IMR-90 (cell line): ENCODE data around the gene MARCHF2. TPM values are rescaled to one million over a fixed set of nuclear protein-coding genes. Genes with fewer than 3 reads are reported as not detected.
"Not testable (repeated sequence)": the region's sequence is repeated elsewhere in the genome, so short reads cannot be mapped to it uniquely, and the experiment has no call there.

ENCODE experiments used
- ATAC-seq: fragments of 200-7000 bp; cut with Tn5 transposase; 2 replicates; pipeline ENCODE4 v1.9.1; 2020; ENCODE audit warnings: low read depth, mild to moderate bottlenecking, moderate library complexity
- BruUV-seq: library from RNA; stranded (reverse); fragments of 400-500 nt; replicated peaks from 2 replicates; lab custom pipeline; 2021; lab: Mats Ljungman, UMichigan
- CTCF ChIA-PET: fragments of 300-600 bp; formaldehyde crosslinking; extraction: SDS; loops from one replicate; lab custom pipeline; 2021; ENCODE audit warnings: antibody characterized with exemption; lab: Yijun Ruan, JAX
- POLR2A ChIA-PET: fragments of 300-600 bp; sonication (Branson Sonifier 250); formaldehyde crosslinking; loops from one replicate; lab custom pipeline; 2022; ENCODE audit warnings: antibody characterized with exemption; ENCODE audit not compliant: unreplicated experiment; lab: Charles Lee
- DNase-seq: peaks from one replicate; pipeline ENCODE4 v3.0.0; 2013
- H2AFZ ChIP-seq: replicated peaks from 2 replicates; pipeline ENCODE3; 2013; ENCODE audit warnings: low read length, mild to moderate bottlenecking; ENCODE audit not compliant: poor library complexity
- H2AK5ac ChIP-seq: 2 replicates; pipeline ENCODE4 v1.6.1; 2013; ENCODE audit warnings: low read depth, low read length, inconsistent platforms
- H2AK9ac ChIP-seq: replicated peaks from 2 replicates; pipeline ENCODE3; 2013; ENCODE audit warnings: mild to moderate bottlenecking, low read depth, low read length, moderate library complexity; ENCODE audit not compliant: poor library complexity
- H2BK120ac ChIP-seq: 2 replicates; pipeline ENCODE4 v1.6.1; 2013; ENCODE audit warnings: low read depth, low read length, inconsistent platforms
- H2BK15ac ChIP-seq: 3 replicates; pipeline ENCODE4 v1.6.1; 2013; ENCODE audit warnings: low read depth, low read length, inconsistent platforms
- H2BK20ac ChIP-seq: 2 replicates; pipeline ENCODE4 v1.6.1; 2013; ENCODE audit warnings: low read depth, mild to moderate bottlenecking, inconsistent platforms, low read length, moderate library complexity
- H2BK5ac ChIP-seq: 2 replicates; pipeline ENCODE4 v1.6.1; 2013; ENCODE audit warnings: mild to moderate bottlenecking, low read depth, low read length, inconsistent platforms; ENCODE audit not compliant: poor library complexity, severe bottlenecking
- H3K14ac ChIP-seq: replicated peaks from 2 replicates; pipeline ENCODE4 v1.6.1; 2013; ENCODE audit warnings: low read depth, low read length, inconsistent platforms
- H3K18ac ChIP-seq: 2 replicates; pipeline ENCODE4 v1.6.1; 2013; ENCODE audit warnings: low read depth, low read length, control low read depth
- H3K23ac ChIP-seq: 2 replicates; pipeline ENCODE4 v1.6.1; 2013; ENCODE audit warnings: low read depth, low read length, inconsistent platforms
- H3K27ac ChIP-seq: 2 replicates; pipeline ENCODE4 v1.5.1; 2013; ENCODE audit warnings: mild to moderate bottlenecking, control low read depth, low read length; ENCODE audit not compliant: insufficient read depth
- H3K27me3 ChIP-seq: 2 replicates; pipeline ENCODE4 v1.6.1; 2013; ENCODE audit warnings: low read length; ENCODE audit not compliant: control insufficient read depth, insufficient read depth
- H3K36me3 ChIP-seq: 2 replicates; pipeline ENCODE4 v1.6.1; 2013; ENCODE audit warnings: low read length, mixed read lengths; ENCODE audit not compliant: control insufficient read depth, insufficient read depth
- H3K4ac ChIP-seq: 2 replicates; pipeline ENCODE4 v1.6.1; 2013; ENCODE audit warnings: low read depth, low read length, inconsistent platforms
- H3K4me1 ChIP-seq: 2 replicates; pipeline ENCODE4 v1.6.1; 2013; ENCODE audit warnings: low read length, mixed read lengths; ENCODE audit not compliant: control insufficient read depth, insufficient read depth
- H3K4me2 ChIP-seq: 2 replicates; pipeline ENCODE4 v1.6.1; 2013; ENCODE audit warnings: low read depth, mild to moderate bottlenecking, control low read depth, low read length, moderate library complexity
- H3K4me3 ChIP-seq: 2 replicates; pipeline ENCODE4 v1.5.1; 2013; ENCODE audit warnings: low read depth, mild to moderate bottlenecking, control low read depth, low read length, moderate library complexity; ENCODE audit not compliant: insufficient read depth
- H3K56ac ChIP-seq: 2 replicates; pipeline ENCODE4 v1.6.1; 2013; ENCODE audit warnings: low read length, inconsistent platforms; ENCODE audit not compliant: insufficient read depth; ENCODE audit errors: extremely low read depth
- H3K79me1 ChIP-seq, 2 experiments: 2 replicates each; pipeline ENCODE4 v1.6.1; 2013; ENCODE audit warnings: low read length in 2 of 2, inconsistent platforms in 1 of 2, low read depth in 1 of 2
- H3K9ac ChIP-seq: 2 replicates; pipeline ENCODE4 v1.6.1; 2013; ENCODE audit warnings: low read depth, low read length, control low read depth
- H3K9me1 ChIP-seq: 2 replicates; pipeline ENCODE4 v1.6.1; 2013; ENCODE audit warnings: low read length, inconsistent platforms; ENCODE audit not compliant: insufficient read depth
- H3K9me3 ChIP-seq: 2 replicates; pipeline ENCODE4 v1.6.1; 2013; ENCODE audit warnings: low read length; ENCODE audit not compliant: control insufficient read depth, insufficient read depth
- H4K20me1 ChIP-seq: 2 replicates; pipeline ENCODE4 v1.6.1; 2013; ENCODE audit warnings: low read length, inconsistent platforms; ENCODE audit not compliant: insufficient read depth
- H4K5ac ChIP-seq: 2 replicates; pipeline ENCODE4 v1.6.1; 2013; ENCODE audit warnings: mild to moderate bottlenecking, low read depth, low read length, control low read depth
- H4K8ac ChIP-seq, 2 experiments: 2 replicates each; pipeline ENCODE4 v1.6.1; 2013; ENCODE audit warnings: low read depth in 2 of 2, low read length in 2 of 2, control low read depth in 1 of 2, inconsistent platforms in 1 of 2
- H4K91ac ChIP-seq: 2 replicates; pipeline ENCODE4 v1.6.1; 2013; ENCODE audit warnings: low read depth, low read length, inconsistent platforms; ENCODE audit not compliant: insufficient read depth
- WGBS, 2 experiments: methylation state at CpG; one replicate each; pipeline versions ENCODE4 v1.1.5 to v1.1.7; 2013; ENCODE audit warnings: missing lambda C conversion rate in 2 of 2; ENCODE audit not compliant: insufficient read length in 1 of 2; ENCODE audit errors: extremely low coverage in 2 of 2; 5-methylcytosine and 5-hydroxymethylcytosine counted together
- dilution Hi-C: fragments of 300-500 bp; cut with HindIII; formaldehyde crosslinking; loops from one replicate; pipeline ENCODE4 v1.14.3; 2018; ENCODE audit warnings: low sequenced_read_pairs; ENCODE audit not compliant: unreplicated experiment
- in situ Hi-C: fragments of 300-500 bp; cut with MboI; formaldehyde crosslinking; loops from 3 replicates; pipeline ENCODE4 v1.14.3; 2019; ENCODE audit warnings: low sequenced_read_pairs, inconsistent platforms, mixed read lengths
- intact Hi-C: fragments of 100-400 bp; cut with micrococcal nuclease; formaldehyde crosslinking; loops from 2 replicates; pipeline ENCODE4 v1.10.0; 2022
- polyA plus RNA-seq, 3 experiments: library from polyadenylated mRNA; depleted of rRNA; stranded (reverse); fragments of >200 nt; gene quantifications; 2 replicates each; pipeline ENCODE4 v1.2.3, GENCODE V29; 2012; ENCODE audit warnings: low replicate concordance in 1 of 3
- total RNA-seq: library from RNA; depleted of rRNA; stranded (reverse); fragments of >200 nt; gene quantifications from 2 replicates; pipeline ENCODE4 v1.2.3, GENCODE V29; 2012

The MARCHF2 gene
- total and polyA plus RNA-seq, 2 of the 4 experiments (the other 2 are of a cell fraction): 33.8 to 58.8 TPM

- H3K4ac ChIP-seq, H3K27me3 ChIP-seq, intact Hi-C loops, H2AFZ ChIP-seq, H3K27ac ChIP-seq, H3K23ac ChIP-seq, H3K4me2 ChIP-seq, H3K4me1 ChIP-seq, H4K20me1 ChIP-seq, H3K4me3 ChIP-seq, POLR2A ChIA-PET, H3K36me3 ChIP-seq, H3K56ac ChIP-seq, H4K8ac ChIP-seq, BruUV-seq, ATAC-seq, H2BK120ac ChIP-seq, H2BK15ac ChIP-seq, dilution Hi-C loops, H4K91ac ChIP-seq, H3K9me3 ChIP-seq, H2BK20ac ChIP-seq, CTCF ChIA-PET, H2BK5ac ChIP-seq, H4K5ac ChIP-seq, H3K14ac ChIP-seq, H2AK9ac ChIP-seq, H3K18ac ChIP-seq, H3K79me1 ChIP-seq, H2AK5ac ChIP-seq, H3K9ac ChIP-seq, in situ Hi-C loops, DNase-seq, H3K9me1 ChIP-seq: not testable (repeated sequence)
- 100% methylated on average over 1 of the region's 4 CpGs; no CpG with 5 or more reads in 1 of the 2 experiments for WGBS, 2 experiments
Measured at GRCh38 chr19:8384569-8384968, 28.5 kb upstream of the MARCHF2 start.

- DNase-seq, H4K91ac ChIP-seq, intact Hi-C loops, H2AFZ ChIP-seq, H3K27me3 ChIP-seq, ATAC-seq, H2BK15ac ChIP-seq, H4K20me1 ChIP-seq, H3K18ac ChIP-seq, H3K36me3 ChIP-seq, H4K8ac ChIP-seq, H3K23ac ChIP-seq, H3K9me3 ChIP-seq, dilution Hi-C loops, H3K4me1 ChIP-seq, H2BK120ac ChIP-seq, H3K27ac ChIP-seq, H3K4me2 ChIP-seq, H2AK9ac ChIP-seq, CTCF ChIA-PET, H4K5ac ChIP-seq, BruUV-seq, H3K9me1 ChIP-seq, H3K56ac ChIP-seq, H3K14ac ChIP-seq, H3K4me3 ChIP-seq, H2AK5ac ChIP-seq, POLR2A ChIA-PET, in situ Hi-C loops, H2BK20ac ChIP-seq, H3K9ac ChIP-seq, H3K4ac ChIP-seq, H2BK5ac ChIP-seq, H3K79me1 ChIP-seq: not testable (repeated sequence)
- no CpG with 5 or more reads among the region's 2 CpGs for WGBS, 2 experiments
Measured at GRCh38 chr19:8385103-8385502, 28.0 kb upstream of the MARCHF2 start.
